Upper lobe of right lung (tissue), 1 donor: ENCODE measurements around the gene MLLT3. TPM values are rescaled to one million over a fixed set of nuclear protein-coding genes. Genes with fewer than 3 reads are reported as not detected.
A peak's percentile ranks its signal among the peaks of the same experiment; 100 is the strongest.

Experiments
- ATAC-seq: fragments of 200-7000 bp; cut with Tn5 transposase; one replicate; pipeline ENCODE4 v1.9.1; 2020; ENCODE audit warnings: mild to moderate bottlenecking, moderate library complexity
- DNase-seq: peaks from one replicate; pipeline ENCODE4 v3.0.0-alpha.2; 2020
- H3K27ac ChIP-seq: fragments of 200-600 bp; one replicate; pipeline ENCODE4 v1.8.0; 2022
- H3K27me3 ChIP-seq: fragments of 200-600 bp; one replicate; pipeline ENCODE4 v1.8.0; 2022; ENCODE audit warnings: mild to moderate bottlenecking
- H3K36me3 ChIP-seq: fragments of 200-600 bp; one replicate; pipeline ENCODE4 v1.8.0; 2022
- H3K4me1 ChIP-seq: fragments of 200-600 bp; one replicate; pipeline ENCODE4 v1.8.0; 2022
- H3K4me3 ChIP-seq: fragments of 200-600 bp; one replicate; pipeline ENCODE4 v1.8.0; 2022; ENCODE audit warnings: mild to moderate bottlenecking
- H3K9me3 ChIP-seq: fragments of 200-600 bp; one replicate; pipeline ENCODE4 v1.8.0; 2022
- CTCF ChIP-seq: fragments of 200-600 bp; IDR thresholded peaks from one replicate; pipeline ENCODE4 v1.8.0; 2022; ENCODE audit warnings: antibody characterized with exemption
- intact Hi-C: fragments of 100-400 bp; cut with DNase I; formaldehyde crosslinking; loops from one replicate; pipeline ENCODE4 v1.11.0; 2022
- total RNA-seq: library from RNA; stranded (reverse); fragmentation: NEBNext Ultra II Directional; extraction: Animal tissue kit (Norgen Biotek cat#: 25700); gene quantifications from one replicate; pipeline ENCODE4 v1.2.1, GENCODE V29; 2021
- donor health status: DM: no; HTN: yes; CAD: no; lungs with severe emphysema.

Gene MLLT3
- total RNA-seq, 1 donor from 2014 or later = 15.4 TPM

- Histone ChIP-seq H3K4me1 (no peaks in the 10 kb centered on the region), H3K36me3 (no peaks in the 10 kb centered on the region), H3K27ac (no peak overlapping the region), H3K27me3 (no peaks in the 10 kb centered on the region), H3K4me3 (no peak overlapping the region), H3K9me3 (no peaks in the 10 kb centered on the region)
- no peak for DNase-seq
- no peak for ATAC-seq
- intact Hi-C loops = no loop called here
- no peak for TF ChIP-seq CTCF
These were observed 216.7 kb downstream of the MLLT3 start for GRCh38 chr9:20405616-20406015.

- TF ChIP-seq CTCF = no peak
- no peak for ATAC-seq
These were observed 217.2 kb downstream of the MLLT3 start for GRCh38 chr9:20405078-20405477.

GRCh38 chr9:20404192-20404813, 218.0 kb downstream of the MLLT3 start:
- DNase-seq (no peak), ATAC-seq (peak; percentile 68)
- H3K9me3 ChIP-seq = no peaks in the 10 kb centered on the region
- no peak overlapping the region for H3K4me3 ChIP-seq
- no peaks in the 10 kb centered on the region for H3K36me3 ChIP-seq
- no peaks in the 10 kb centered on the region for H3K4me1 ChIP-seq
- intact Hi-C loops = no loop called here
- no peaks in the 10 kb centered on the region for H3K27me3 ChIP-seq
- no peak for TF ChIP-seq CTCF
- H3K27ac ChIP-seq = no peak overlapping the region

More at GRCh38 chr9:20405078-20405477, 217.2 kb downstream of the MLLT3 start:
- H3K27me3 ChIP-seq = no peaks in the 10 kb centered on the region
- H3K4me1 ChIP-seq = no peaks in the 10 kb centered on the region
- H3K27ac ChIP-seq = no peak overlapping the region
- H3K36me3 ChIP-seq = no peaks in the 10 kb centered on the region
- no peaks in the 10 kb centered on the region for H3K9me3 ChIP-seq
- no peak overlapping the region for H3K4me3 ChIP-seq
- DNase-seq = no peak
- intact Hi-C loops = no loop called here

GRCh38 chr9:20403346-20403745, 219.0 kb downstream of the MLLT3 start:
- H3K4me1 ChIP-seq = no peaks in the 10 kb centered on the region
- intact Hi-C loops = no loop called here
- no peak for TF ChIP-seq CTCF
- H3K27ac ChIP-seq = no peak overlapping the region
- no peak for ATAC-seq
- no peaks in the 10 kb centered on the region for H3K36me3 ChIP-seq
- no peaks in the 10 kb centered on the region for H3K9me3 ChIP-seq
- H3K4me3 ChIP-seq = no peak overlapping the region
- no peak for DNase-seq
- no peaks in the 10 kb centered on the region for H3K27me3 ChIP-seq

- ATAC-seq = no peak
- Histone ChIP-seq H3K36me3 (no peaks in the 10 kb centered on the region), H3K27ac (no peak overlapping the region), H3K4me1 (no peaks in the 10 kb centered on the region), H3K9me3 (no peaks in the 10 kb centered on the region), H3K4me3 (no peak overlapping the region), H3K27me3 (no peaks in the 10 kb centered on the region)
- intact Hi-C loops = no loop called here
- TF ChIP-seq CTCF = no peak
- DNase-seq = no peak
These were observed 219.9 kb downstream of the MLLT3 start for GRCh38 chr9:20402273-20402875.
